Lower lobe of right lung (tissue), 2 donors: ENCODE results near the gene TM7SF3. TPM values are rescaled to one million over a fixed set of nuclear protein-coding genes. Genes with fewer than 3 reads are reported as not detected.

ENCODE experiments used
- ATAC-seq, 2 donors: fragments of 200-7000 bp; cut with Tn5 transposase; one replicate each; pipeline ENCODE4 v1.9.1; 2020 to 2022; ENCODE audit warnings: mild to moderate bottlenecking in 2 of 2, moderate library complexity in 2 of 2
- DNase-seq: peaks from one replicate; pipeline ENCODE4 v3.0.0-alpha.2; 2020
- H3K27ac ChIP-seq: fragments of 200-600 bp; one replicate; pipeline ENCODE4 v1.8.0; 2022
- H3K27me3 ChIP-seq: fragments of 200-600 bp; one replicate; pipeline ENCODE4 v1.8.0; 2022; ENCODE audit warnings: low read depth
- H3K36me3 ChIP-seq: fragments of 200-600 bp; one replicate; pipeline ENCODE4 v1.8.0; 2022; ENCODE audit warnings: mild to moderate bottlenecking
- H3K4me1 ChIP-seq: fragments of 200-600 bp; one replicate; pipeline ENCODE4 v1.8.0; 2022
- H3K4me3 ChIP-seq: fragments of 200-600 bp; one replicate; pipeline ENCODE4 v1.8.0; 2022; ENCODE audit warnings: mild to moderate bottlenecking
- H3K9me3 ChIP-seq: fragments of 200-600 bp; one replicate; pipeline ENCODE4 v1.8.0; 2022
- intact Hi-C: fragments of 100-400 bp; cut with DNase I; formaldehyde crosslinking; loops from one replicate; pipeline ENCODE4 v1.11.0; 2022
- total RNA-seq: library from RNA; stranded (reverse); fragmentation: NEBNext Ultra II Directional; extraction: Animal tissue kit (Norgen Biotek cat#: 25700); gene quantifications from one replicate; pipeline ENCODE4 v1.2.1, GENCODE V29; 2021
- TF ChIP-seq, protein P1 (sequence below): fragments of 200-600 bp; IDR thresholded peaks from one replicate; pipeline ENCODE4 v1.8.0; 2022; ENCODE audit warnings: antibody characterized with exemption, mild to moderate bottlenecking
- donor health status: DM: no; HTN: yes; CAD: no; lungs with severe emphysema.

TM7SF3 gene
- total RNA-seq, 1 donor from 2014 or later, result 70.9 TPM

DNA sequence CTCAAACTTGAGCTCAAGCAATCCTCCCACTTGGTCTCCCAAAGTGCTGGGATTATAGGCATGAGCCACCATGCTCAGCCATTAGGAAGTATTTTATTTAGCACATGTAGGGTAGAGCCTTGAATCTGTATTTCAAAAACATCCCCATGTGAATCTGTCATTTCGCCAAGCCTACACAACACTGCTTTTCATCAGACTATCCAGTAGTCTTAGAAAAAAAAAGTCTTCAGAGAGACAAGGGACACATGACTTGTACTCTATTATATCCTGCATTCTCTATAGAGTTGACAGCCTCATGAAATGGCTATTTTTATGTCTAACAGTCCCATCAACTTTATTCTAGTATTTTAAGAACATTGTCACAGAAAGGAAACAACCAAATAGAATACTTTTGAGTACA lies 35.4 kb downstream of the TM7SF3 start:
- Histone ChIP-seq H3K4me1 (no peaks in the 10 kb centered on the region), H3K4me3 (no peak overlapping the region), H3K27ac (no peak overlapping the region), H3K9me3 (no peaks in the 10 kb centered on the region), H3K36me3 (peaks cover 76% of the 10 kb centered on the region), H3K27me3 (no peaks in the 10 kb centered on the region)
- intact Hi-C loops, result no loop called here
- ATAC-seq, result no peak
- DNase-seq, result no peak
- TF ChIP-seq, protein P1, sequence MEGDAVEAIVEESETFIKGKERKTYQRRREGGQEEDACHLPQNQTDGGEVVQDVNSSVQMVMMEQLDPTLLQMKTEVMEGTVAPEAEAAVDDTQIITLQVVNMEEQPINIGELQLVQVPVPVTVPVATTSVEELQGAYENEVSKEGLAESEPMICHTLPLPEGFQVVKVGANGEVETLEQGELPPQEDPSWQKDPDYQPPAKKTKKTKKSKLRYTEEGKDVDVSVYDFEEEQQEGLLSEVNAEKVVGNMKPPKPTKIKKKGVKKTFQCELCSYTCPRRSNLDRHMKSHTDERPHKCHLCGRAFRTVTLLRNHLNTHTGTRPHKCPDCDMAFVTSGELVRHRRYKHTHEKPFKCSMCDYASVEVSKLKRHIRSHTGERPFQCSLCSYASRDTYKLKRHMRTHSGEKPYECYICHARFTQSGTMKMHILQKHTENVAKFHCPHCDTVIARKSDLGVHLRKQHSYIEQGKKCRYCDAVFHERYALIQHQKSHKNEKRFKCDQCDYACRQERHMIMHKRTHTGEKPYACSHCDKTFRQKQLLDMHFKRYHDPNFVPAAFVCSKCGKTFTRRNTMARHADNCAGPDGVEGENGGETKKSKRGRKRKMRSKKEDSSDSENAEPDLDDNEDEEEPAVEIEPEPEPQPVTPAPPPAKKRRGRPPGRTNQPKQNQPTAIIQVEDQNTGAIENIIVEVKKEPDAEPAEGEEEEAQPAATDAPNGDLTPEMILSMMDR, result no peak

DNA sequence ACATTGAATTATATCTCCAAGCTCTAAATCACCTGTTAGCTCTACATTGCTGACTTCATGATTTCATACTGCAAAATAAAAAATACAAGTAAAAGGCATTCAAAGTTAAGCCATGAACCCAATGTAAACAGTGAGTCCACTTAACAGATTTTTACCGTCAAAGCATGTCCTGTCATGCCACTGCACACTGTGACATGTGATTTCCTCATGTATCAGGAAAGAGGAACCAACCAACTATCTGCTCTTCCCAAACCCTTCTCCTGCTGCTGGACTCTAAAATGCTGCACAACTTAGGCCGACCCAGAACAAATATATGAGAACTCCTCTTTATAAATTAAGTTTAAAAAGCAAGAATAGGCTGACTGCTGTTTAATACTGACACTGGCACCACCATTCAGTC lies 37.5 kb downstream of the TM7SF3 start:
- no peaks in the 10 kb centered on the region for H3K4me1 ChIP-seq
- no peaks in the 10 kb centered on the region for H3K27me3 ChIP-seq
- DNase-seq (no peak), ATAC-seq (peak; percentile 46 to 51)
- no peak overlapping the region for H3K4me3 ChIP-seq
- no peaks in the 10 kb centered on the region for H3K9me3 ChIP-seq
- intact Hi-C loops, result no loop called here
- no peak overlapping the region for H3K27ac ChIP-seq
- peaks cover 77% of the 10 kb centered on the region for H3K36me3 ChIP-seq
- TF ChIP-seq, protein P1, result no peak

GRCh38 chr12:26971963-26972362 lies 42.2 kb downstream of the TM7SF3 start:
- Histone ChIP-seq H3K36me3 (peaks cover 76% of the 10 kb centered on the region), H3K27me3 (no peaks in the 10 kb centered on the region), H3K4me1 (no peaks in the 10 kb centered on the region), H3K27ac (no peak overlapping the region), H3K9me3 (no peaks in the 10 kb centered on the region), H3K4me3 (no peak overlapping the region)
- no peak for ATAC-seq
- TF ChIP-seq, protein P1, result no peak
- intact Hi-C loops, result no loop called here
- no peak for DNase-seq

DNA sequence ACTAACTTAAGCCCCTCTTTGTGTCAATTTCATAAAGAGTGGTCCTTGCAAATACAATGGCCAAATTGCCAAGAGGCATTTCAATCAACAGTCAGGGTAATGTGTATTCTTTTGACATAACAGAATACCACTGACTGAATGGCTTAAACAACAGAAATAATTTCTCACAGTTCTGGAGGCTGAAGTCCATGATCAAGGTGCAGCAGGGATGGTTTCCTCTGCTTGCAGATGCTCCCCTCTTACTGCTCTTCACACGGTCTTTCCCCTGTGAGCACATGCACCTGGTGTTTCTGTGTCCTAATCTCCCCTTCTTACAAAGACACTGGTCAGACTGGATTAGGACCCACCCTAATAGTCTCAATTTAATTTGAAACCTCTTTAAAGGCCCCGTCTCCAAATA lies 44.0 kb downstream of the TM7SF3 start:
- Histone ChIP-seq H3K27ac (no peak overlapping the region), H3K36me3 (peaks cover 76% of the 10 kb centered on the region), H3K4me1 (no peaks in the 10 kb centered on the region), H3K27me3 (no peaks in the 10 kb centered on the region), H3K4me3 (no peak overlapping the region), H3K9me3 (no peaks in the 10 kb centered on the region)
- no peak for ATAC-seq
- no peak for DNase-seq
- intact Hi-C loops, result no loop called here
- TF ChIP-seq, protein P1, result no peak

GRCh38 chr12:26966842-26967241 lies 47.3 kb downstream of the TM7SF3 start:
- peaks cover 77% of the 10 kb centered on the region for H3K36me3 ChIP-seq

More at GRCh38 chr12:26966842-26967241, 47.3 kb downstream of the TM7SF3 start:
- Histone ChIP-seq H3K4me1 (no peaks in the 10 kb centered on the region), H3K27ac (no peak overlapping the region), H3K27me3 (no peaks in the 10 kb centered on the region), H3K9me3 (no peaks in the 10 kb centered on the region), H3K4me3 (no peak overlapping the region)
- no peak for DNase-seq
- intact Hi-C loops, result no loop called here
- ATAC-seq, result no peak
- TF ChIP-seq, protein P1, result no peak
